ENCODE results near the gene WBP1.
"Not testable (repeated sequence)": the region's sequence is repeated elsewhere in the genome, so short reads cannot be mapped to it uniquely, and the experiment has no call there.

Gene WBP1

DNA sequence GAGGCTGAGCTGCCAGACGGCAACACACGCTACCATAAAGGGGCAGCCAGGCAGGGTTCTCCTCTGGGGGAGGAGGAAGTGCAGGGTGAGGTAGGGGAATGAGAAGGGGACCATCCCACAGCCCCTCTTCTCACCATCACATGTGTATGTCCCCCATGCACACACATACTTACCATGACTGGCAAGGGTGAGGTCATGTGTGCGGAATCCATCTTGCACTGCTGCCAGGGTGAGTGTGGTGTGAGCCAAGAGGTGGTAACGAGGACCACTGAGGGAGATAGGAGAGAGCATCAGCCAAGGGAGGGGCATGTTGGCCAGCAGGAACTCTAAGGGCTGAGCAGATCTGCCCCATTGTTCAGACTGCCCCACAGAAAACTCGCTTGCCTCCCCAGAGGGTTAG lies 29.6 kb upstream of the WBP1 start:
- no peak for DNase-seq

DNA sequence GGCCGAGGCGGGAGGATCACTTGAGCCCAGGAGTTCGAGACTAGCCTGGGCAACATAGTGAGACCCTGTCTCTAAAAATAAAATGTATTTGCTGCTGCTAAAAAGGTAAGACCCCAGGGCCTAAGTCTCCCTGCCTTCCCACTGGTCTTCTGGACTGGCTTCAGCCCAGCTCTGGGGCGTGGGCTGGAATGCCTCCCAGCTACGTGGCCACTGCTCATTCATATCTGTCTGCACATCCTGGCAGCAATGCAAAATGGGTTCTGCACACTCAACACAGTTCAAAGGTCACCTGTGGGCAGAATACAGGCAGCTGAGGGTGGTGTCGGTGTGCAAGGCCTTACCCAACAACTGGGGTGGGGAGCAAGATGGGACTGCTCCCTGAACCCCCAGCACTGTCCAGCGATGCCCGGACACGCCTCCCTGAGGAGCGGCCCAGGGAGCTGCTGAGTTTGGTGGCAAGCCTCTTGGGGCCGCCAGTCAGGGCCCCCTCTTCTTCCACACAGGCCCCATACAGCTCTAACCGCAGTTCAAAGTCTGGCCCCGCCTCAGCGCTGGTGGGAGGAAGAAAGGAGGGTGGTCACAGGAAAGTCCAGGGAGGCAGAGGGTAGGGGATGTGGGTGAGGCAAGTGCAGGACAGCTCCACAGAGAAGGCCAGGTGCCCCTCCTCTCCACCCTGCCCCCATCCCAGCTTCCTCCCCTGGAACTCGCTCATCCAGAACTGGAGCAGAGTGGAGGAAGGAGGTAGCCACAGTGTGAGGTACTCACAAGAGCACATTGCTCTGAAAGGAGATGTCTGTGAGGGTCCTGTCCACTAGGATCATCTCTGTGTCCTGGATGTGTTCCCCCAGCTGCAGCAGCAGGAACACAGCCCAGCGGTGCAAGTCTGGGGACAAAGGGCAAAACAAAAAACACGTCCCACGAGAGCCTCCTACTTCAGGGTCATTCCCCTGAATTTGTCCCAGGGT lies 28.5 kb upstream of the WBP1 start:
- DNase-seq, result no peak

DNA sequence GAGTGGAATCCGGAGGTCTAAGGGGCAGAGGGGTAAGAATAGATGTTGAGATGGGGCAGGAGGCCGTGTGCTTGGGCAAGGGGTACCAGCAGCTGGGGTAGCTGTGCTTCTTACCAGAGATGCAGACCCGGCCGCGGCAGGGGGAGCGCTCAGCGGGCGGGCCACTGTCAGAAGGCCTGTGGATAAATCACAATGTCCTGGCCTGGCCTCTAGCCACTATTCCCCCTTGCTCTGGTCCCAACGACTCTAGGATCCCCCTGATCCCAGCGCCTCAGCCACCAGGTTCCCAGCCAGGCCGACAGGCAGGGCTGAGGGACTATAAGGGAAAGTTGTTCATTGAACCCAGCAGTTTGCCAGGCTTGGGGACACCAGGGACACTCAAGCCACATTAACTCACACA lies 27.7 kb upstream of the WBP1 start:
- no peak for DNase-seq

DNA sequence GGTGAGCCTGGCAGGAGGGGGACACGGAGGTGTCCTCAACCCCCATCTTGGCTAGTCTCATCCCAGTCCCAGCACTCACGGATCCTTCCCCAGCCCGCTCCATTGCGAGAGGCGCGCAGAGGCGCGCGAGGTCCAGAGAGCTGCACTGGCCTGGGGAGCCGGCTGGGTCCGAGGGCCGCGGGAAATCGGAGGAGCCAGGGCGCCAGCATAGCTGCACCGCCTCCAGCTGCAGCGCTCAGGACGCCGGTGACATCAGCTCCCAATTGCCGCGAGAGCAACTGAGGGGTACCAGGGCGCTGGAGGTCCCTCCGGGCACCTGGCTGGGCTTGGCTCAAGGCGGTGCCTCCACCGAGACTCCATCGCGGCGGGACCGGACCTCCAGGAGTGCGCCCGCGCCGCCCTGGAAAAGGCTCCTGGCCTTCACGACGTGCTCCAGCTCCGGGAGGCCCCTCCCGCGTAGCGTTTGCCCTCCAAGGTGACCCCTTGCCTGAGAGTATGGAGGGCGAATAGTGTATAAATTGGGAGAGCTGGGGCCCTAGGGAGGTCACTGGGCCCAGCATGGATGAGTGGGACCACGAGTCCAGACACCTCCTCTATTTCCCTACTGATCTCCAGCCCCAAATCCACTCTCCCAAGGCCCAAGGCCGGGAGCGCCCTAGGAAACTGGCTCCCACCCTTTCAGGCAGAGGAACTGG lies 22.0 kb upstream of the WBP1 start:
- DNase-seq, result no peak

DNA sequence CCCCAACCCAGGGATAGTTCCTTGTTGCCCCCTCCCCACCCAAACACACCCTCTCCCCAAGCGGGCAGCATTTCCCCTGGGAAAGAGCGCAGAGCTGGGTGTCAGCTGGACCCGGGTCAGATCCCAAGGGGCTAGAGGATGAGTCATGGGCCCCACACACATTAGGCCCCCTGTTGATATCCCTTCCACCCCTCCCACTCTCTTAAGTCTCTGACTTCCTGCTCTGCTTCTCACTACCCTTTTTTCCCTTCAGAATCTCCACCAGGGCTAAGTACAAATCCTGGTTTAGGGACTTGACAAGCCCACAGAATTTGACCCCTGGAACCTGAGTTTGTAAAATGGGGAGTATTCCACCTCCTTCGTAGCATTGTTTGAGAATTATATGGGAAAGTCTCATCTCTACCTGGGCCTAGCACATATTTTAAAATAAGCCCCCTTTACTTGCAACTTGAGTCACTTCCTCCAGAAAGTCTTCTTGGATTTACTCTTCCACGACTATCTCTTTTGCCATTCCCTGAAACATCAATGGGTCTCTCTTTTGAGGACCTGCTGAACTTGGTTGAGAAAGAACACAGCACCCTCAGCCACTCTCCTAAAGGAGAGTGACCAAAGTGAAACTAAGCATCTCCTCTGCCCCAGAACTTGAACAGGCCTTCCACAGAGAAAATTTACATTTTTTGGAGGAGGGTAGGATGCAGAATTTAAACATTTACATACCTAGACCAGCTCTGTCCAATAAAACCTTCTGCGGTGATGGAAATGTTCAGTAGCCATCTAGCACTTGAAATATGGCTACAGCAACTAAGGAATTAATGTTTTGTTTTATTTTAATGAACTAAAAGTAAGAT lies 21.2 kb upstream of the WBP1 start:
- DNase-seq, result no peak

DNA sequence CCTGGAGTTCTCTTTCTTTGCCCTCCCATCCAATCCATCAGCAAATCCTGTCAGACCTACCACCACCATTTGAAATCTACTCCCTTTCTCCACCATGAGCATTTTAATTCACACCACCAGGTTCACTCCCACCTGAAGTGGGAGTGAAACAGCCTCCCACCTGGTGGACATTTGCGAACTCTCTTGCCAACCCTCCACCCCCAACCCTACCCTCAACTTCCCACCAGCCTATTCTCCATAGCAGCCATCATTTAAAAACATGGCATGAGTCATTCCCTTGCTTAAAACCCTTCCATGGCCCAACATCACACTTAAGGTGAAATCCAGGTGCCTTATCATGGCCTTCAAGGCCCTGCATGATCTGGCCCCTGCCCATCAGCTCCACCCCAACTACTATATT lies 20.0 kb upstream of the WBP1 start:
- no peak for DNase-seq

DNA sequence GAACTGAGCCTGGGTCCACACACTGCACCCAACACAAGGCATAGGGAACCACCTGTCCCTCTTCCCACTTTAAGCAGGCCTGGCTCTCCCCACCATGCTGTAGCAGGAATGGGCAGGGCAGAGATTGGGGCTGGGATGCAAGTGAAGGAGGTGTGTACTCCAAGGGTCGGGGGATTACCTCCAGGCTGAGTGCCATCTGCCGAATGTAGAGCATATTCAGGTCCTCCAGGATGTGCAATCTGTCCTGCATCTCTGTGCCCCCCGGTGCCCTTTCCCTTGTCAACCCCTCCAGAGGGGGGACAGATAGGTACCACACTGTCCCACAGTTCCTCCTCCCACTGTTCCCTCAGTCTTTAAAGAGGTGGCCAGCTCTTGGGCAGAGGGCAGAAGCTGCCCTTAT lies 18.9 kb upstream of the WBP1 start:
- no peak for DNase-seq

DNA sequence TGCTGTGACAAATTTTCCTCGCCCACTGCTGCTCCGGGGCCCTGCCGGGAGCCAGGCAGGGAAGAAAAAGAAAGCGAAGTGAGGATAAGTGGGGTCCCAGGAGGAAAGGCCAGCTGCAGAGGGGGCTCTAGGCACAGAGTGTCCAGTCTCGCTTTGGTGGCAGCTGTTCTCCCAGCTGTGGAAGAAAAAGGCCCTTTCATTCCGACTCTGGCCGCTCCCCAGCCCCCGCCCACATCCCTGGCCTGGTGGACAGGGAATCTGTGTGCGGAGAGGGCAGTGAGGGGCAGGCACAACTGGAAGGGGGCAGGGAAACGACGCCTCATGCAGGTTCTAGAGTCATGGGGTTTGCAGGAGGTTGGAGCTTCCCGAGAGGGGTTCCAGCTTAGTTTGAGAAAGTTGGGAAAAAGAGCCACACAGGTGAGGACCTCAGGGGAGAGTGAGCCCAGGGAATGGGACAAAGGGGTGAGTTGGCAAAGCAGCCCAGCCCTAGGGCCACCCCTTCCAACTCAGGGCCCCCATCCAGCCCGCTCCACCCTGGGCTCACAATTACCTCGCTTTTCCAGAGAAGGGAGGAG lies 18.3 kb upstream of the WBP1 start:
- DNase-seq, result no peak

DNA sequence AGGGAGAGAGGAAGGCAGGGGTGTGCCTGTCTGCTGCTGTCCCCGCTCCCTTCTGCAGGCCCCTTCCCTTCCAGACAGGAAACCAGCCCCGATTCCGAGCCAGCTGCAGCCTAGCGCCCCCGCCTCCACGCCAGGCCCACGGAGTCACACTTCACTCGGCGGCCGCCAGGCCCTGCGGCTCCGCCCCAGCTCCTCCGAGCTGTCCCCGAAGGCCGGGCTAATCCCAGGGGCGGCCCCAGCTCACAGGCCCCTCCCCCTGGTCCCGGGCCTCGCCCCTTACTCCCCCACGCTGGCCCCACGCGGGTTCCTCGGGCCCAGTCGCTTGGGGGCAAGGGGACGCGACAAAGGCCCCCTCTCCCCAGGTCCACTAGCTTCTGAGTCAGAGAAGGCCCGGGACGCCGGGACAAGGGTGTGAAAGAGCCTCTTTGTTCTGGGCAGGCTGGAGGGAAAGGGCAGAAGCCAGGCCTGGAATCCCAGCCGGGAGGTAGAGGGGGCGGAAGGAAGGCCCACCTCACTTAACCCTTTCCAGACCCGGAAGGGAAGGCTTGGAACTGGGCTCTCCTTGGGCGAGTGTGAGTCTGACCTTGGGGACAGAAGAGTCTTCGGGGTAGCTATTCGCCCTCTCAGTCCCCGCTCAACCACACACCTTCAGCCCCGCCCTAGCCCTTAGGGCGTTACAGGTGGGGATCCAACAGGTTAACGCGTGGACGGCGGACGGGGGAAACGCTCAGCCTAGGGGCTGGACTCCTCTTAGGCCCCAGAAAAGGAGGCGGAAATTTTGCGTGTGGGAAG lies 17.7 kb upstream of the WBP1 start:
- DNase-seq, result peak; percentile 85

DNA sequence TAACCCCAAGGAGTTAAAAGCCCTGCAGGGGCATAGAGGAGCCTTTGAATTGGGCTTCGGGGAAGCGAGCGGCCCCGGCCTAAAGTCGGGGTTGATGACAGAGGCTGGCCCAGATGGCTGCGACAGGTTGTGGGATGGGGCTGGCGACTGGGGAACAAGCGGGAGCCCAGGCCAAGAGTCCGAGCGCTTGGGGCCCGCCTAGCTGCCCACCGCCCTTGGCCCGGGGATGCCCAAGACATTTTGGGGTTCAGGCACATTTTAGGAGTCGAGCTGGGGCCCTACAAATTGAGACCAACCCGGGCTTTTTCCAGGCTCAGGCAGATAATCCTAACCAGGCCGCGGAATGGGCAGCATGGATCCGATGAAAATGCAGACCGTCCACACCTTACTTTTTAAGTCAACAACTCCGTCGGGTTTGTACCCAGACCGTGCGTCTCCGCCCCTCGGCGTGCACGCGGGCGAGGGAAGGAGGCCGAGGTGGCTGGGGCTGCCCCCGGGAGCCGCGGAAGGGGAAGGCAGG lies 17.0 kb upstream of the WBP1 start:
- DNase-seq, result no peak

DNA sequence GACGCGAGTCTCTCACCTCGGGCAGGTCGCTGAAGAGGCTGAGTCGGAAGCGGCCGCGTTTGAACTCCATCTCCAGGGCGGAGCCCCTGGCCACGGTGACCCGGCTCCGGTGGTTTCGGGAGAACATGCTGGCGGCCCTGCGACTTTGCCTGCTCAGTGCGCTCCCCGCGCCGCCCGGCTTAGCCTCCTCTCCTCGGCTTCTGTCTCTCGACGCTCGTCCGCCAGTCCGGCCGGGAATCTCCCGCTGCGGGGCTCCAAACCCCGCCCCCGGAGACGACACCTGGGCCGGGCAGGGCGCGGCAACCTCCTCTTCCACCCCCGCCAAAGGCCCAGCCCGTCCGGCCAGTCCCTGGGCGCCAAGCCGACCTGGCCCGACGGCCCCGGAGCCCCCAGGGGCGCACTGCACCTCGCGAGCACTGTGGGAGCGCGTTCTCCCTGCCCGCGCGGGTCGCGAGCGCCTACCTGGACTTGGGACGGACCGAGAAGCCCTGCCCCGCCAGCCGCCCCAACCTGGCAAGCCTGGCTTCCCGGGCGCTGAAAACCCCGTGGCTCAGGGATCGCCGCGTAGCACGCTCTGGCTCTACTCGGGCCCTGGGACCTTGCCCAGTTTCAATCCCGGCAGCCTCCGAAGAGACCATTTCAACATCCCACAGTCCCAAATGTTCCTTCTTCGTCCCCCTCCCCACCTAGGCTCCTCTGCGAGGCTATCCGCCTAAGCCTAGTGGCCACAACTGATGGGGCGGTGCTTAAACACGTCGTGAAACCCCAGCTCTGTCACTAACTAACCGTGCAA lies 16.4 kb upstream of the WBP1 start, which contains the start of gene RTKN:
Gene RTKN, minus strand, starts transcription at position 248 of the 793 bp plus-strand sequence. Its CDS starts 121 bp downstream, at position 127.
- peak; percentile 38 for DNase-seq

DNA sequence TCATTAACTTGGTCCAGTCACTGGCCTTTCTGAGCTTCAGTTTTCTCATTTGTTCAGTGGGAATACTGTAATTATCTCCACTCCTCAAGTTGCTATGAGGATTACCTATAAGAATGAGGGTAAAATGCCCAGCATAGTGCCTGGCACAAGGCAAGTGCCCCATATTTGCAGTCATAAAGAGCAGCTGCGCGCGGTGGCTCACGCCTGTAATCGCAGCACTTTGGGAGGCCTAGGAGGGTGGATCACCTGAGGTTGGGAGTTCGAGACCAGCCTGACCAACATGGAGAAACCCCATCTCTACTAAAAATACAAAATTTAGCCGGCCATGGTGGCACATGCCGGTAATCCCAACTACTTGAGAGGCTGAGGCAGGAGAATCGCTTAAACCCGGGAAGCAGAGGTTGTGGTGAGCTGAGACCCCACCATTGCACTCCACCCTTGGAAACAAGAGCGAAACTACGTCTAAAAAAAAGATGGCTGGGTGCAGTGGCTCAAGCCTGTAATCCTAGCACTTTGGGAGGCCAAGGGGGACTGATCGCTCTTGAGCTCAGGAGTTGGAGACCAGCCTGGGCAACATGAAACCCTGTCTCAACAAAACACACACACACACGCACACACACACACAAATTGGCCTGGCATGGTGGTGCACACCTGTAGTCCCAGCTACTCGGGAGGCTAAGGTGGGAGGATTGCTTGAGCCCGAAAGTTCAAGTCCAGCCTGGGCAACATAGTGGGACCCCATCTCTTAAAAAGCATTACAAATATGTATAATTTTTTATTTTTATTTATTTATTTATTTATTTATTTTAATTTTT lies 15.5 kb upstream of the WBP1 start:
- DNase-seq, result not testable (repeated sequence)

DNA sequence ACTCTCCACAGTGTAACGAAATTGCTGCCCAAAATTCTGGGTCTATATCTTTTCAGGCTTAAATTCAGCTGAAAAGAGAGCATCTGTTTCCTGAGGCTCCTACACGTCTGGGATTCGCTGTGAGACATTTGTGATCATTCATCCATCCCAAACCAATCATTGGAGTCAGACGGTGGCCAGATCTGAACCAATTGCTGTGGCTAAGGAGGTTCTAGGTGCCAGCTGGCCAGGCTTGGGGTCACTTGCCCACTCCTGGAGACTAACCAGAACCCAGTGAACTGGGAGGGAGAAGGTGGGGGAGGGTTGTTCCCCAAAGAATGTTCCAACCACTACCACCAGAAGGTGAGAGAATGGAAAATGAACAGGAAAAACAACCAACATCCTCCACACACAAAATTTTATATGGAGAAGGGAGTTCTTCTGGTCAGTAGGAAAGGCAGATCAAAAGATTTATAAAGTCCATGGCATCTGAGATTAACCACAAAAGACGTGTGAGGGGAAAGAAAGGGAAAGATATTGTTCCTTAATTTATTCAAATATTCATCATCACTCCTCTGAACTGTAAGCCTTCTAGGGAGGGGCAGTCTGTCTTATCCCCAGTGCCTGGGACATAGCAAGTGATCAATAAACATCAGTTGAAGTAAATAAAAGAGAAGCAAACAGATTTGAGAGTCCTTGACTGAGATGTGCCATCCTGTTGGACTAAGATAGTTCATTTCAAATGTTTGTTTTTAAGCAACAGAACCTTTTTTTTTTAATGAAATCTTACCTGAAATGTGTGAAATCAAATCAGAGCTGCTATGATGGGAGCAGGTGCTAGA lies 13.5 kb upstream of the WBP1 start:
- DNase-seq, result no peak

DNA sequence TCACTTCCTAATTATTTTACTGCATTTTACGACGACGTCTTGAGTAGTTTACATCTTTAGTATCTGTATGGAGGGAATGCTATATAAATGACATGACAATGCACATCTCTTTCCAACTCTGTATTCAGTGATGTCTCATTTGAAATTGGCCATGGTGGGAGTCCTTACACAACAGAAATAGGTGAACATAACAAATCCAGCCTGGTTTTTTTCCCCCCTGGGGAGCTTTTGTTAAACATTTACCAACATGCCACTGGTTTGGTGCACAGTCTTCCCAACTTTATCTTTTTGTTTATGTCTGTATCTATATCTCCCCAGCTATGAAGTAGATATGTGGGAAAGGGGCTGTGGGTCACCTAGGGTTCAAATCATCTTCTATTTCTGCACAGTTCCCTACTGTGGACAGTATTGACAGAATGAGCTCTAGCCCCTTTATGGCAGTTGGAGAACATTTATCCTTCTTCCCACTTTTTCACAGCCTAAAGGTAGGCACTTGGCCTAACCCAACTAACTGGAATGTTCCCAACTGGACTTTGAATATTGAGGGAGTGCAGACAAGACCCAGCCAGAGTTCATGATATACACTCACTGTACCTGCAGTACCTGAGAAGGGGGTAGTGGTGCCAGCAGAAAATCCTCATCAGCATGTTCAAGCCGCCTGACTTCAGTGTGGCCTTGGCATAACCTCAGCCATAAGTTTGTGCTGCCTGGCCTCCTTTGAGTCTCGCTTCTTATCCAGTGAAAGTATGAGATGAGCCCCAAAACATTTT lies 10.8 kb upstream of the WBP1 start:
- DNase-seq, result no peak

DNA sequence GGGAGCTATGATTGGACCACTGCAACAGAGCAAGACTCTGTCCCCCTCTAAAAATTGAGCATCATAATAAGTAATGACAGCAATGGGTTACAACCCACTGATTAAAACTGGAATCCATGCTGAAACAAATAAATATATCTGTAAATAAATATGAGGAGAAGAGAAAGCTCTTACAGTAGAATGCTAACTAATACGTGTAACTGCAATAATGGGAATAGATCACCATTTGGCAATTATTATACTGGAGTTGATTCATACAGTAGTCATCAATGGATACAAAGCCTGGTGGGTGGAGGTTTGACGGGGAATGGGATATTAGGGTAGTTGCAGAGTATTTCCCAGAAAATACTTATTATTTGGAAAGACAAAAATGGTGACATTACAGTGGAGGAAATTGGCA lies 9.5 kb upstream of the WBP1 start:
- DNase-seq, result no peak

DNA sequence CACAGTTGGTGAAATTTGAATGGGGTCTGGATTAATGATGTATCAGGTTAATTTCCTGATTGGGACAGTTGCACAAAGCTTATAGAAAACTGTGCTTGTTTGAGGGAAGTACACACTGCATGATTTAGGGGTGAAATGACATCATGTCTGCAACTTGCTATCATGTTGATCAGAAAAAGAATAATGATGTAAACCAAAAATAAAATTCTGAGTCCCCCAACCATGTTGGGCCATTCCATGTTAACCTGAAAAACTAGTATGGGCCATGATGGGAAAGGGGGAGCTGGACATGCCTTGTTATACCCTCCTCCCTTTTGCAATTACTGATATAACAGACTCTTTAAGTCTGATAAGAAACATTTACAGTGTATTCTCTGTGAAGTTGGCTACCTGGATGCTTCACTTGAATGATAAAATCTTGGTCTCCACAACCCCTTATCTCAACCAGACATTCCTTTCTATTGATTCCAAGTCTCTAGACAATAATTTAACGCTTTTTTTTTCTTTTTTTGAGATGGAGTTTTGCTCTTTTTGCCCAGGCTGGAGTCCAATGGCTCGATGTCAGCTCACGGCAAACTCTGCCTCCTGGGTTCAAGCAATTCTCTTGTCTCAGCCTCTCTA lies 7.6 kb upstream of the WBP1 start:
- no peak for DNase-seq

DNA sequence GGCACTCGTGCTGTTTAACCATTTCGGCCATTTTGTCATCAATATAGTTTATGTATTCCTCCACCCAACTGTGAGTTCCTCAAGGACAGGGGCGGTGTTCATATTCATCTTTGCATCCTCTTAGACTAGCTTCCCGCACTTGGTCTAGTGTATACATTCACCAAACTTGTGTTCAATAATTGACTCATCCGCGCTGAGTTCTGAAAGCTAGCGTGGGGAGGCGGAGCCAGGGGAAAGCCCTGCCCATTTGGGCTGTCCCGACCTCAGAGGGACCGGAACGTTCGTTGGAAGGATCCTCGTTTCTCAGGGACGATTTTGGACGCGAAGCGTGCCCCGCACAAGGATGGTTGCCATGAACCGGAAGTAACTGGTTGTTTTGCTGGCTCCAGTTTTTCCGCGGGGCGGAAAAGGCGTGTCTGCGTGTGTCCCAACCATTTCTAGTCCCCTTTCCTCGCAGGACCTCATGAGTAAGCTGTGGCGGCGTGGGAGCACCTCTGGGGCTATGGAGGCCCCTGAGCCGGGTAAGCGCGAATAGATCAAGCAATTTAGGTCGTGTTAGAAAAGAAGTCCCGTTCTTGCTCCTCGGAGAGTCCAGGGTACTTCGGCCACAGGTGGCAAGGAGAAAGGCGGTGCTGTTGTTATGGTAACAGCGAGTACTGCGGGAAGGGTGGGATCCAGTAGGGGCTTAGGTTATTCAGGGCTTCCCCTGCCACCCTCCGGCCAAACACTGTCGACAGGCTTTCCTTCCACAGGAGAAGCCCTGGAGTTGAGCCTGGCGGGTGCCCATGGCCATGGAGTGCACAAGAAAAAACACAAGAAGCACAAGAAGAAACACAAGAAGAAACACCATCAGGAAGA lies 3.4 kb upstream of the WBP1 start, which contains the start of gene INO80B:
Gene INO80B, plus strand, starts transcription at position 434 of the 858 bp plus-strand sequence. Its CDS starts 30 bp downstream, at position 464.
- peak; percentile 97 for DNase-seq

Measured in DMS79 treated with DMSO at 0.1 percent for 48 hours (cell line).